ENCODE results near the gene FRMD3.

- no peak for TF ChIP-seq CTCF (IDR thresholded peaks at IDR 0.05)
- TF ChIP-seq POLR2A (IDR thresholded peaks at IDR 0.05), result no peak
Observed at GRCh38 chr9:83511051-83511450, 27.1 kb downstream of the FRMD3 start.

All from lower leg skin (tissue), 3 donors.